Fibroblast of lung (primary cell): Measurements from ENCODE around the gene AP3S1. TPM values are rescaled to one million over a fixed set of nuclear protein-coding genes. Genes with fewer than 3 reads are reported as not detected.
"Not testable (repeated sequence)": the region's sequence is repeated elsewhere in the genome, so short reads cannot be mapped to it uniquely, and the experiment has no call there.

Experiments
- DNase-seq, 2 donors: peaks; one replicate each; pipeline versions ENCODE4 v3.0.0 to v3.0.0-alpha.2; 2010; ENCODE audit warnings: low read depth in 2 of 2
- H2AFZ ChIP-seq: 2 replicates; pipeline ENCODE4 v1.5.1; 2012; ENCODE audit warnings: low read length, control low read depth, inconsistent platforms
- H3K27ac ChIP-seq: 2 replicates; pipeline ENCODE4 v1.5.1; 2011; ENCODE audit warnings: low read length, control low read depth; ENCODE audit not compliant: insufficient read depth
- H3K27me3 ChIP-seq: 2 replicates; pipeline ENCODE4 v1.5.1; 2011; ENCODE audit warnings: mild to moderate bottlenecking, low read length; ENCODE audit not compliant: control insufficient read depth, insufficient read depth
- H3K36me3 ChIP-seq: 2 replicates; pipeline ENCODE4 v1.5.1; 2011; ENCODE audit warnings: low read length; ENCODE audit not compliant: control insufficient read depth, insufficient read depth
- H3K4me1 ChIP-seq: 2 replicates; pipeline ENCODE4 v1.5.1; 2011; ENCODE audit warnings: low read length; ENCODE audit not compliant: control insufficient read depth, insufficient read depth; ENCODE audit errors: extremely low read depth
- H3K4me2 ChIP-seq: 2 replicates; pipeline ENCODE4 v1.5.1; 2011; ENCODE audit warnings: low read length, control low read depth; ENCODE audit not compliant: insufficient read depth; ENCODE audit errors: extremely low read depth
- H3K4me3 ChIP-seq, 4 experiments: fragments of 200-600 bp in 1 of 4; sonication (generic) in 1 of 4; replicated peaks in 1 of 4; 2 replicates each; pipeline ENCODE4 v1.5.1; 2011 to 2016; ENCODE audit warnings: low read length in 4 of 4, low read depth in 3 of 4, mild to moderate bottlenecking in 3 of 4, control low read depth in 2 of 4, inconsistent platforms in 1 of 4, mixed read lengths in 1 of 4; ENCODE audit not compliant: insufficient read depth in 1 of 4; ENCODE audit errors: control extremely low read depth in 1 of 4
- H3K79me2 ChIP-seq: 2 replicates; pipeline ENCODE4 v1.5.1; 2012; ENCODE audit warnings: mild to moderate bottlenecking, low read length, inconsistent platforms; ENCODE audit not compliant: control insufficient read depth, insufficient read depth
- H3K9ac ChIP-seq: 2 replicates; pipeline ENCODE4 v1.5.1; 2011; ENCODE audit warnings: mild to moderate bottlenecking, low read length, control low read depth; ENCODE audit not compliant: insufficient read depth
- H3K9me3 ChIP-seq: 2 replicates; pipeline ENCODE4 v1.5.1; 2012; ENCODE audit warnings: low read depth, low read length; ENCODE audit not compliant: control insufficient read depth, insufficient read depth
- H4K20me1 ChIP-seq: 2 replicates; pipeline ENCODE4 v1.5.1; 2011; ENCODE audit warnings: low read length; ENCODE audit not compliant: control insufficient read depth, insufficient read depth; ENCODE audit errors: extremely low read depth
- EZH2 ChIP-seq: IDR thresholded peaks from 2 replicates; pipeline ENCODE4 v1.5.1; 2012; ENCODE audit warnings: low read length, control low read depth, mild to moderate bottlenecking; ENCODE audit errors: missing control alignments
- polyA plus RNA-seq, 2 donors: library from polyadenylated mRNA; depleted of rRNA in 1 of 2; stranded (reverse) in 1 of 2; unstranded in 1 of 2; fragments of >200 nt; gene quantifications; 2 replicates each; pipeline ENCODE4 v1.2.1, GENCODE V29; 2011 to 2012; ENCODE audit warnings: missing spikeins in 1 of 2
- total RNA-seq: library from RNA; depleted of rRNA; stranded (reverse); fragments of >200 nt; gene quantifications from 2 replicates; pipeline ENCODE4 v1.2.1, GENCODE V29; 2014
- TF ChIP-seq, protein P1 (sequence below), 2 donors: IDR thresholded peaks in 1 of 2; conservative IDR thresholded peaks in 1 of 2; 1 replicate in 1 of 2; 2 replicates in 1 of 2; pipeline ENCODE4 v1.5.1; 2011 to 2012; ENCODE audit warnings: low read length in 2 of 2, control low read depth in 1 of 2, inconsistent platforms in 1 of 2, low read depth in 1 of 2, mild to moderate bottlenecking in 1 of 2

Gene AP3S1
- total and polyA plus RNA-seq, 2 donors (not counting 1 experiment from before 2014, with no cell fraction given), result 86.7 to 165 TPM

DNA sequence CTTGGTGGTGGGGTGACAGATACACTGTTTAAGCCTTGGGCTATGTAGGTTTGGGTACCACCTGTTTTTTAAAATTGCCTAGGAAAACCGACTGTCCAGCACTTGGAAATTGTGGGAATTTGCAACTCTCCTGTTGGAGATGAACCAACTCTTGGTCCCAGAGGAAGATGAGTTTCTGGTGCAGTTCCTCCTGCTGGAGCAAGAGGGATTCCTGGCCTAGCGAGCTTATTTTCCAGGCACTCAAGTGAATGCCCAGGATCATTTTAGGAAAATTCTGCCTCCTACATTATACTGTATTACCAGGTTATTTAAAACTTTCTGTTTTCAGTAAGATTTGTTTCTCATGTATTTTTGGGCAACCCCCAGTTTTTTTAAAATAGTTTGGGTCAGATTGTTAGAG lies 33.7 kb downstream of the AP3S1 start:
- Histone ChIP-seq H3K36me3 (no peaks in the 10 kb centered on the region), H2AFZ (no peak overlapping the region), H3K9me3 (no peaks in the 10 kb centered on the region), H3K4me3 (no peak overlapping the region), H3K79me2 (peaks cover 2% of the 10 kb centered on the region), H3K27me3 (no peaks in the 10 kb centered on the region), H3K27ac (no peak overlapping the region), H3K9ac (no peak overlapping the region), H3K4me1 (no peaks in the 10 kb centered on the region), H4K20me1 (no peaks in the 10 kb centered on the region), H3K4me2 (no peak overlapping the region)
- TF ChIP-seq, protein P1, sequence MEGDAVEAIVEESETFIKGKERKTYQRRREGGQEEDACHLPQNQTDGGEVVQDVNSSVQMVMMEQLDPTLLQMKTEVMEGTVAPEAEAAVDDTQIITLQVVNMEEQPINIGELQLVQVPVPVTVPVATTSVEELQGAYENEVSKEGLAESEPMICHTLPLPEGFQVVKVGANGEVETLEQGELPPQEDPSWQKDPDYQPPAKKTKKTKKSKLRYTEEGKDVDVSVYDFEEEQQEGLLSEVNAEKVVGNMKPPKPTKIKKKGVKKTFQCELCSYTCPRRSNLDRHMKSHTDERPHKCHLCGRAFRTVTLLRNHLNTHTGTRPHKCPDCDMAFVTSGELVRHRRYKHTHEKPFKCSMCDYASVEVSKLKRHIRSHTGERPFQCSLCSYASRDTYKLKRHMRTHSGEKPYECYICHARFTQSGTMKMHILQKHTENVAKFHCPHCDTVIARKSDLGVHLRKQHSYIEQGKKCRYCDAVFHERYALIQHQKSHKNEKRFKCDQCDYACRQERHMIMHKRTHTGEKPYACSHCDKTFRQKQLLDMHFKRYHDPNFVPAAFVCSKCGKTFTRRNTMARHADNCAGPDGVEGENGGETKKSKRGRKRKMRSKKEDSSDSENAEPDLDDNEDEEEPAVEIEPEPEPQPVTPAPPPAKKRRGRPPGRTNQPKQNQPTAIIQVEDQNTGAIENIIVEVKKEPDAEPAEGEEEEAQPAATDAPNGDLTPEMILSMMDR (conservative IDR thresholded peaks at IDR 0.05 in 1 of 2, IDR thresholded peaks at IDR 0.05 in 1 of 2; ENCODE audit: low read depth in 1 of 2, low read length in 2 of 2), result no peak
- no peak for TF ChIP-seq EZH2
- DNase-seq, result no peak

DNA sequence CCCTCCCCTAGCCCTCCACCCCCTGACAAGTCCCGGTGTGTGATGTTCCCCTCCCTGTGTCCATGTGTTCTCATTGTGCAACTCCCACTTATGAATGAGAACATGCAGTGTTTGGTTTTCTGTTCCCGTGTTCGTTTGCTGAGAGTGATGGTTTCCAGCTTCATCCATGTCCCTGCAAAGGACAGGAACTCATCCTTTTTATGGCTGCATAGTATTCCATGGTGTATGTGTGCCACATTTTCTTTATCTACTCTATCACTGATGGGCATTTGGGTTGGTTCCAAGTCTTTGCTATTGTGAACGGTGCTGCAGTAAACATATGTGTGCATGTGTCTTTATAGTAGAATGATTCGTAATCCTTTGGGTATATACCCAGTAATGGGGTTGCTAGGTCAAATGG lies 35.6 kb downstream of the AP3S1 start:
- not testable (repeated sequence) for H4K20me1 ChIP-seq, H3K27me3 ChIP-seq, H2AFZ ChIP-seq, H3K9ac ChIP-seq, H3K36me3 ChIP-seq, H3K9me3 ChIP-seq, H3K4me2 ChIP-seq, H3K4me3 ChIP-seq, H3K27ac ChIP-seq, H3K79me2 ChIP-seq, H3K4me1 ChIP-seq, DNase-seq

DNA sequence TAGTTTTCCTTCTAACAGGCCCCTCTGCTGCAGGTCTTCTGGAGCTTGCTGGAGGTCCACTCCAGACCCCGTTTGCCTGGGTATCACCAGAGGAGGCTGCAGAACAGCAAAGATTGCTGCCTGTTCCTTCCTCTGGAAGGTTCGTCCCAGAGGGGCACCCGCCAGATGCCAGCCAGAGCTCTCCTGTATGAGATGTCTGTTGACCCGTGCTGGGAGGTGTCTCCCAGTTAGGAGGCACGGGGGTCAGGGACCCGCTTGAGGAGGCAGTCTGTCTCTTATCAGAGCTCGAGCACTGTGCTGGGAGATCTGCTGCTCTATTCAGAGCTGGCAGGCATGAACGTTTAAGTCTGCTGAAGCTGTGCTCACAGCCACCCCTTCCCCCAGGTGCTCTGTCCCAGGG lies 40.7 kb downstream of the AP3S1 start:
- not testable (repeated sequence) for H4K20me1 ChIP-seq, H3K9ac ChIP-seq, H3K4me2 ChIP-seq, H3K4me1 ChIP-seq, H2AFZ ChIP-seq, H3K79me2 ChIP-seq, DNase-seq, H3K27ac ChIP-seq, H3K36me3 ChIP-seq, H3K27me3 ChIP-seq, H3K4me3 ChIP-seq, H3K9me3 ChIP-seq

DNA sequence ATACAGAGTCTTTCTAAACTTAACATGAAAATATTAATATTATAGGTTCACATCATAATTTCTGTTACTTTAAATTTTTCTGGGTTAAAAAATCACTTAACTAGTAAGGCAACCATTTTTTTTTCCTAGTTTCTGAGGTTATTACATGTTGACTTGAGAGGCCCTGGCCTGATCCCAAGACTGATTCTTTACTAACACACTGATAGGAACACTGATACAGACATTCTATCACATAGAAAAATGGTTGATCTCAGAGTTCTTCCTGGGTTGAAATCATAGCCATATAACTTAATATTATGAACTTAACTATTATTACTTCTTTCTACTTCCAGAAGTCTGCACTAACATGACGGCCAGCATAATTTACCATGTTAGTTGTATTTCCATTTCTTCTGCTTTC lies 43.0 kb downstream of the AP3S1 start:
- no peak overlapping the region for H2AFZ ChIP-seq
- DNase-seq, result no peak
- H3K4me3 ChIP-seq, result no peak overlapping the region
- H3K9ac ChIP-seq, result no peak overlapping the region
- no peaks in the 10 kb centered on the region for H3K27me3 ChIP-seq
- H3K4me2 ChIP-seq, result no peak overlapping the region
- H3K27ac ChIP-seq, result no peak overlapping the region
- no peaks in the 10 kb centered on the region for H3K9me3 ChIP-seq
- TF ChIP-seq, protein P1 (conservative IDR thresholded peaks at IDR 0.05 in 1 of 2, IDR thresholded peaks at IDR 0.05 in 1 of 2; ENCODE audit: low read depth in 1 of 2, low read length in 2 of 2), result no peak
- TF ChIP-seq EZH2, result no peak
- no peaks in the 10 kb centered on the region for H3K36me3 ChIP-seq
- H4K20me1 ChIP-seq, result no peaks in the 10 kb centered on the region
- no peaks in the 10 kb centered on the region for H3K4me1 ChIP-seq
- H3K79me2 ChIP-seq, result no peaks in the 10 kb centered on the region

DNA sequence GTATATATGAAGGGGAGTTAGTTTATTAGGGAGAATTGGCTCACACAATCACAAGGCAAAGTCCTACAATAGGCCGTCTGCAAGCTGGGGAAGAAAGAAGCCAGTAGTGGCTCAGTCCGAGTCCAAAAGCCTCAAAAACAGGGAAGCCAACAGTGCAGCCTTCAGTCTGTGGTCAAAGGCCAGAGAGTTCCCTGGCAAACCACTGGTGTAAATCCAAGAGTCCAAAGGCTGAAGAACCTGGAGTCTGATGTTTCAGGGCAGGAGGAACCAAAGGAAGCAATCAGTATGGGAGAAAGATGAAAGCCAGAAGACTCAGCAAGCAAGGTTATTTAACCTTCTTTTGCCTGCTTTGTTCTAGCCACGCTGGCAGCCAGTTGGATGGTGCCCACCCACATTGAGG lies 43.5 kb downstream of the AP3S1 start:
- H2AFZ ChIP-seq, DNase-seq, H3K27ac ChIP-seq, H3K36me3 ChIP-seq, H3K27me3 ChIP-seq, H3K4me2 ChIP-seq, H3K9ac ChIP-seq, H3K9me3 ChIP-seq, H3K79me2 ChIP-seq, H4K20me1 ChIP-seq, H3K4me1 ChIP-seq, H3K4me3 ChIP-seq: not testable (repeated sequence)
